ENCODE measurements around the gene RGS19.

Gene RGS19

GRCh38 chr20:64047046-64047389, 32.3 kb downstream of the RGS19 start:
- no peak for DNase-seq

GRCh38 chr20:64045346-64046011, 33.8 kb downstream of the RGS19 start:
- no peak for DNase-seq

GRCh38 chr20:64044484-64045247, 34.7 kb downstream of the RGS19 start:
- DNase-seq, result no peak

GRCh38 chr20:64043768-64044167, 35.5 kb downstream of the RGS19 start:
- DNase-seq, result no peak

GRCh38 chr20:64042054-64042781, 37.1 kb downstream of the RGS19 start:
- DNase-seq, result no peak

- DNase-seq, result no peak
These were observed 37.6 kb downstream of the RGS19 start for GRCh38 chr20:64041781-64042053.

GRCh38 chr20:64041040-64041780, 38.1 kb downstream of the RGS19 start:
- no peak for DNase-seq

GRCh38 chr20:64040231-64041039, 38.9 kb downstream of the RGS19 start:
- no peak for DNase-seq

- no peak for DNase-seq
These were observed 39.8 kb downstream of the RGS19 start for GRCh38 chr20:64039293-64040160.

- DNase-seq, result peak; percentile 42
These were observed 40.6 kb downstream of the RGS19 start for GRCh38 chr20:64038565-64039292.

GRCh38 chr20:64038224-64038564, 41.1 kb downstream of the RGS19 start:
- no peak for DNase-seq

- DNase-seq, result peak; percentile 34
These were observed 41.7 kb downstream of the RGS19 start for GRCh38 chr20:64037498-64038213.

- no peak for DNase-seq
These were observed 42.2 kb downstream of the RGS19 start for GRCh38 chr20:64037199-64037497.

- DNase-seq, result no peak
These were observed 42.7 kb downstream of the RGS19 start for GRCh38 chr20:64036346-64037198.

- no peak for DNase-seq
These were observed 43.4 kb downstream of the RGS19 start, which contains the start of gene C20orf204 for GRCh38 chr20:64035933-64036345. TSS of gene C20orf204 (plus strand) at chr20:64036182. CDS start at chr20:64036324, 142 bp downstream.

- no peak for DNase-seq
These were observed 44.0 kb downstream of the RGS19 start for GRCh38 chr20:64035066-64035932.

GRCh38 chr20:64033981-64034493, 45.3 kb downstream of the RGS19 start:
- DNase-seq, result no peak

Measured in NCI-H2227 treated with DMSO at 0.1 percent for 48 hours (cell line).